Measurements from ENCODE around the gene NFIA.

NFIA gene

GRCh38 chr1:61270107-61270506 lies 187.7 kb downstream of the NFIA start:
- no peak for DNase-seq (ENCODE audit: low read depth in 2 of 2)
- TF ChIP-seq CTCF (IDR thresholded peaks at IDR 0.05; ENCODE audit: low read depth, low read length): no peak
- no peak overlapping the region for H3K4me3 ChIP-seq (replicated peaks in 1 of 2; ENCODE audit: low read depth in 2 of 2, low read length in 2 of 2)

DNA sequence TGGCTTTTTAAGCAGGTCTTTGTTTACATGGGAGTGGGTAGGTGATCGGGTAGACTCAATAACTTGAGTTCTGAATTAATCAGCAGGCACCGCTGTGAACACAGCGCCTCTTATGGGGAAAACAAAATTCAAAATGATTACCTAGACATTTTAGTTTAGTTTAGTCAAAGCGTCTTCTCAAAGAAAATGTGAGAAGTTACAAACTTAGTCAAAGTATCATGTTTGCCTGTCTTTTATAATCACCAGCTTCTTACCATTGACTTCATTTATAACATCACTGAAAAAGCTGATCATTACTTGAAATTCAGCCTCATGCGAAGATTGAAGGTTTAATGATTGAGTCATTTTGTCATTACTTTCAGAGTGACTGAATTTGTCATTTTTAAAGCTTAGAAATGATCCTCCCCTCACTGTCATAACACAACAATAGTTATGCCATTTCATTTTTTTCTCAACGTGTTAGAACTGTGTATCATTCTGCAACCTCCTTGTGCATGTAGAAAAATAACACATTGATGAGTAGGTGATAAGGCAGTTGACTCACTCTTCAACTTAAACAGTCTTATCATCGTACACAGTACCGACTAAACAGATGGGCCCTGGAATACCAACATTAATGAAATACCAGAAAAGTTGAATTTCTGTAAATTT lies 188.5 kb downstream of the NFIA start:
- H3K4me3 ChIP-seq (replicated peaks in 1 of 2; ENCODE audit: low read depth in 2 of 2, low read length in 2 of 2): no peak overlapping the region
- DNase-seq (ENCODE audit: low read depth in 2 of 2): peak; percentile 39 to 69
- TF ChIP-seq CTCF (IDR thresholded peaks at IDR 0.05; ENCODE audit: low read depth, low read length): no peak

GRCh38 chr1:61271412-61271789 lies 189.0 kb downstream of the NFIA start:
- H3K4me3 ChIP-seq (replicated peaks in 1 of 2; ENCODE audit: low read depth in 2 of 2, low read length in 2 of 2): no peak overlapping the region
- no peak for TF ChIP-seq CTCF (IDR thresholded peaks at IDR 0.05; ENCODE audit: low read depth, low read length)
- no peak for DNase-seq (ENCODE audit: low read depth in 2 of 2)

DNA sequence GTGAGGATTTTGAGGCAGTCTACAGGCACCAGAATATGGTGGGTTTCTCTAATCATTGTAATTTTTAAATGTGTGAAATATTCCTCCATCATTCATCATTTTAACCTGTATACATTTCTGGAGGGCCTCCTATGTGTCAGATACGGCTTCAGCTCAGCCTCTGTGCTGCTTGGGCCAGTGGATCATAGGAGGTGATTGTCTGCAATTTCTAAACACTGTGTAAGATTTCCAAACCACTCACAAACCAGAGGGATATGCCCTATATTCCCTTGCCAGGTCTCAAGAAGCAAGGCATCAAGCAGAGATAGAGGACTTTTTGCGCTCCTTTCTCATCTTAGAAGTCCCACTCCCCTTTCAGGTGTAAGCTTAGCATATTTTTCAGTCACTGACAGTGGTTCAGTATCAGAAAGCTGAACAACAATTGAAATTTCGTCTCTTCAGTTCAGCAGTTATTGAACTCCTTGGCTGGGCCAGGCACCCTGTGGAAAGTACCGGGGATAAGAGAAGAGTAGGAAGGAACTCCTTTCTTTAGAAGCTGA lies 190.9 kb downstream of the NFIA start:
- no peak for TF ChIP-seq CTCF (IDR thresholded peaks at IDR 0.05; ENCODE audit: low read depth, low read length)
- no peak for DNase-seq (ENCODE audit: low read depth in 2 of 2)
- no peak overlapping the region for H3K4me3 ChIP-seq (replicated peaks in 1 of 2; ENCODE audit: low read depth in 2 of 2, low read length in 2 of 2)

DNA sequence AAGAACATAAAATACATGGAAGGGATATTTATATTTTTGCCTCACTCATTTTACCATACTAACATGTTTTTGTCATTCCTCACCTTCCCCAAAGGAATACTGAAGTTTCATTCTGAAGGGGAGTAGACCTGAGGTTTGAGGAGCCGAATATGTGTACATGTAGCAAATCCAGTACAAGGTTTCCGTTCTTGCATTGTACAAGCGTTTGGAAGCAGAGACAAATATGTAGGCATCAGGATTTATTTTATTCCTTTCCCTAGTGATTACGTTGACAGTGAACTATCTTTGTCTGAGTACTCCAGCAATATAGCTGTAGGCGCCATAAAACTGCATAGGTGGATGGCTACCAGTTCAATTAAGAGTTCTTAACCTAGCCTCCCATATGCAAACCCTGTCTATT lies 191.5 kb downstream of the NFIA start:
- TF ChIP-seq CTCF (IDR thresholded peaks at IDR 0.05; ENCODE audit: low read depth, low read length): no peak
- no peak overlapping the region for H3K4me3 ChIP-seq (replicated peaks in 1 of 2; ENCODE audit: low read depth in 2 of 2, low read length in 2 of 2)
- DNase-seq (ENCODE audit: low read depth in 2 of 2): no peak

DNA sequence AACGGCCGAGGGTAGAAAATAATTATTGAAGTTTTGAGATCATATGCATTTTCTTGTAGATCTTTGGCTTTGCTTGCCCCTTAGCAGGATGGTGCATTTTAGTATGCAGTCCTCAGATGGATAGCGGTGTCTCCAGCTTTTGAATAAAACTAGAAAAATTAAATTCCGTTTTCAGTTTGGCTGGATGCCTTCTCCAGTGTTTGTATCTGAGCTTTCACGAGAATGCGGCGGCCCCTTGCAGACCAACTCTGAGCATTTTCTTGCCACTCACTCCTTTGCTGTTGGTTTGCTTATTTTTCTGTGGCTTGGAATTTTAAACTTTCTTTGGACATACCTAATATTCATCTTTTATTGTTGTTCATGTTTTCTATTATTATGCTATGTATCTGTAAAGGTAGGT lies 192.6 kb downstream of the NFIA start:
- no peak for TF ChIP-seq CTCF (IDR thresholded peaks at IDR 0.05; ENCODE audit: low read depth, low read length)
- peak in 1 of 2 donors; percentile 21 for DNase-seq (ENCODE audit: low read depth in 2 of 2)
- H3K4me3 ChIP-seq (replicated peaks in 1 of 2; ENCODE audit: low read depth in 2 of 2, low read length in 2 of 2): no peak overlapping the region

GRCh38 chr1:61276246-61276645 lies 193.9 kb downstream of the NFIA start:
- no peak for DNase-seq (ENCODE audit: low read depth in 2 of 2)
- no peak overlapping the region for H3K4me3 ChIP-seq (replicated peaks in 1 of 2; ENCODE audit: low read depth in 2 of 2, low read length in 2 of 2)
- no peak for TF ChIP-seq CTCF (IDR thresholded peaks at IDR 0.05; ENCODE audit: low read depth, low read length)
